B cell (primary cell): ENCODE data around the gene TMEM30B. TPM values are rescaled to one million over a fixed set of nuclear protein-coding genes. Genes with fewer than 3 reads are reported as not detected.
A peak's percentile ranks its signal among the peaks of the same experiment; 100 is the strongest.

ENCODE experiments used
- ATAC-seq: fragments of 200-7000 bp; cut with Tn5 transposase; one replicate; pipeline ENCODE4 v1.10.0; 2021; ENCODE audit warnings: low read depth, mild to moderate bottlenecking, moderate number of reproducible peaks, moderate library complexity
- CTCF ChIA-PET: fragments of 350-600 bp; sonication (Branson Sonifier 250); formaldehyde crosslinking; loops from one replicate; lab custom pipeline; 2021; ENCODE audit warnings: antibody characterized with exemption, inconsistent platforms; lab: Charles Lee
- POLR2A ChIA-PET: fragments of 350-600 bp; sonication (Branson Sonifier 250); formaldehyde crosslinking; loops from one replicate; lab custom pipeline; 2021; ENCODE audit warnings: antibody characterized with exemption; lab: Charles Lee
- DNase-seq: peaks from one replicate; pipeline ENCODE4 v3.0.0; 2013
- H2AFZ ChIP-seq: 2 replicates; pipeline ENCODE4 v1.6.1; 2012; ENCODE audit warnings: mild to moderate bottlenecking, low read depth, low read length; ENCODE audit not compliant: insufficient read depth, poor library complexity, severe bottlenecking
- H3K27ac ChIP-seq, 2 donors: 1 replicate in 1 of 2; 2 replicates in 1 of 2; pipeline ENCODE4 v1.5.1; 2012 to 2013; ENCODE audit warnings: low read length in 2 of 2, mild to moderate bottlenecking in 2 of 2, moderate library complexity in 1 of 2
- H3K27me3 ChIP-seq, 4 experiments: fragments of 200-600 bp in 1 of 4; sonication (generic) in 1 of 4; replicated peaks in 1 of 4; 1 replicate in 2 of 4; 2 replicates in 2 of 4; pipeline versions ENCODE4 v1.6.1 to v1.7.0; 2013 to 2016; ENCODE audit warnings: low read length in 3 of 4, mild to moderate bottlenecking in 2 of 4, mixed read lengths in 1 of 4, moderate library complexity in 1 of 4; ENCODE audit not compliant: insufficient read depth in 4 of 4, control insufficient read depth in 3 of 4; ENCODE audit errors: control extremely low read depth in 1 of 4
- H3K36me3 ChIP-seq, 2 experiments: replicated peaks in 1 of 2; 1 replicate in 1 of 2; 2 replicates in 1 of 2; pipeline versions ENCODE4 v1.6.1 to v1.7.1; 2013; ENCODE audit warnings: low read length in 1 of 2; ENCODE audit not compliant: insufficient read depth in 2 of 2, control insufficient read depth in 1 of 2; ENCODE audit errors: control extremely low read depth in 1 of 2, extremely low read depth in 1 of 2
- H3K4me1 ChIP-seq, 2 donors: fragments of 200-600 bp in 1 of 2; sonication (generic) in 1 of 2; 1 replicate in 1 of 2; 2 replicates in 1 of 2; pipeline versions ENCODE4 v1.5.1 to v1.6.1; 2013 to 2017; ENCODE audit warnings: low read length in 2 of 2; ENCODE audit not compliant: control insufficient read depth in 2 of 2, insufficient read depth in 2 of 2
- H3K4me2 ChIP-seq: replicated peaks from 2 replicates; pipeline ENCODE3; 2012; ENCODE audit warnings: mild to moderate bottlenecking, low read depth, low read length; ENCODE audit not compliant: poor library complexity, severe bottlenecking
- H3K4me3 ChIP-seq, 5 experiments: fragments of 200-600 bp in 1 of 5; sonication (generic) in 1 of 5; 1 replicate in 3 of 5; 2 replicates in 2 of 5; pipeline versions ENCODE4 v1.5.1 to v1.7.0; 2011 to 2016; ENCODE audit warnings: low read length in 4 of 5, mild to moderate bottlenecking in 4 of 5, low read depth in 2 of 5, control low read depth in 1 of 5, moderate library complexity in 1 of 5; ENCODE audit not compliant: insufficient read depth in 1 of 5; ENCODE audit errors: control extremely low read depth in 1 of 5, extremely low read depth in 1 of 5
- H3K79me2 ChIP-seq: fragments of 200-600 bp; sonication (generic); one replicate; pipeline ENCODE4 v1.6.0; 2016; ENCODE audit warnings: low read length; ENCODE audit not compliant: control insufficient read depth, insufficient read depth
- H3K9ac ChIP-seq: fragments of 200-600 bp; sonication (generic); 2 replicates; pipeline ENCODE4 v1.6.1; 2017; ENCODE audit warnings: mild to moderate bottlenecking, low read length, moderate library complexity
- H3K9me3 ChIP-seq, 3 donors: one replicate each; pipeline versions ENCODE4 v1.6.1 to v1.7.1; 2013; ENCODE audit warnings: low read length in 2 of 3; ENCODE audit not compliant: control insufficient read depth in 2 of 3, insufficient read depth in 1 of 3; ENCODE audit errors: control extremely low read depth in 1 of 3
- H4K20me1 ChIP-seq: 2 replicates; pipeline ENCODE4 v1.6.0; 2012; ENCODE audit warnings: mild to moderate bottlenecking, low read length; ENCODE audit not compliant: insufficient read depth, control insufficient read depth, poor library complexity, severe bottlenecking
- H3K27ac Mint-ChIP-seq: one replicate; pipeline ENCODE4 v1.8.0; 2021; ENCODE audit warnings: mixed read lengths
- H3K27me3 Mint-ChIP-seq: one replicate; pipeline ENCODE4 v1.8.0; 2021; ENCODE audit warnings: mixed read lengths
- H3K4me1 Mint-ChIP-seq: one replicate; pipeline ENCODE4 v1.8.0; 2021; ENCODE audit warnings: mixed read lengths
- H3K4me3 Mint-ChIP-seq: one replicate; pipeline ENCODE4 v1.8.0; 2021; ENCODE audit warnings: mixed read lengths
- H3K9me3 Mint-ChIP-seq: one replicate; pipeline ENCODE4 v1.8.0; 2022; ENCODE audit warnings: mixed read lengths; ENCODE audit not compliant: insufficient read depth
- EZH2 ChIP-seq: IDR thresholded peaks from 2 replicates; pipeline ENCODE4 v1.6.1; 2012; ENCODE audit warnings: borderline replicate concordance, low read depth, mild to moderate bottlenecking, moderate library complexity, low read length; ENCODE audit not compliant: insufficient read depth, poor library complexity, severe bottlenecking
- WGBS: methylation state at CpG from one replicate; pipeline ENCODE4 v1.1.5; 2013; ENCODE audit warnings: missing lambda C conversion rate; ENCODE audit not compliant: insufficient coverage; 5-methylcytosine and 5-hydroxymethylcytosine counted together
- intact Hi-C: fragments of 100-400 bp; cut with micrococcal nuclease; formaldehyde crosslinking; loops from one replicate; pipeline ENCODE4 v1.10.0; 2022
- polyA plus RNA-seq: library from polyadenylated mRNA; depleted of rRNA; stranded (reverse); fragments of >200 nt; gene quantifications from 2 replicates; pipeline ENCODE4 v1.2.3, GENCODE V29; 2012
- total RNA-seq, 2 donors: library from RNA; stranded (reverse); fragments of 120-200 nt in 1 of 2; gene quantifications; 1 replicate in 1 of 2; 2 replicates in 1 of 2; pipeline versions ENCODE4 v1.2.3 to v1.2.4, GENCODE V29; 2013 to 2022
- TF ChIP-seq, protein P1 (sequence below): fragments of 200-600 bp; IDR thresholded peaks from one replicate; pipeline ENCODE4 v1.8.0; 2022; ENCODE audit warnings: antibody characterized with exemption, mild to moderate bottlenecking

The TMEM30B gene
- total and polyA plus RNA-seq, 2 donors (not counting 1 experiment from before 2014, with no cell fraction given): 0.19 to 0.20 TPM

DNA sequence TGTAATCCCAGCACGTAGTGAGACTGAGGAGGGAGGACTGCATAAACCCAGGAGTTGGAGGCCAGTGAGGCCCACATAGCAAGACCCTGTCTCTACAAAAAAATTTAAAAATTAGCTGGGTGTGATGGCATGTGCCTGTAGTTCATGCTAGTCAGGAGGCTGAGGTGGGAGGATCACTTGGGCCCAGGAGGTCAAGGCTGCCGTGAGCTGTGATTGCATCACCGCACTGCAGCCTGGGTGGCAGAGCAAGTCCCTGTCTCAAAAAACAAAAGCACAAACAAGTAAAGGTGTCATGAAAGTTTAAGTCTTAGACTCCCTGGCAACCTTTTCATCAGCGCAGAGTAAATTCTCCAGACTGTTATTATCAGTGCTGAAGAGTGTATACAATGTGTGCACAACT is 10.4 kb downstream of the TMEM30B start:
- H3K79me2 ChIP-seq: no peaks in the 10 kb centered on the region
- H2AFZ ChIP-seq: no peak overlapping the region
- TF ChIP-seq EZH2: no peak
- TF ChIP-seq, protein P1, sequence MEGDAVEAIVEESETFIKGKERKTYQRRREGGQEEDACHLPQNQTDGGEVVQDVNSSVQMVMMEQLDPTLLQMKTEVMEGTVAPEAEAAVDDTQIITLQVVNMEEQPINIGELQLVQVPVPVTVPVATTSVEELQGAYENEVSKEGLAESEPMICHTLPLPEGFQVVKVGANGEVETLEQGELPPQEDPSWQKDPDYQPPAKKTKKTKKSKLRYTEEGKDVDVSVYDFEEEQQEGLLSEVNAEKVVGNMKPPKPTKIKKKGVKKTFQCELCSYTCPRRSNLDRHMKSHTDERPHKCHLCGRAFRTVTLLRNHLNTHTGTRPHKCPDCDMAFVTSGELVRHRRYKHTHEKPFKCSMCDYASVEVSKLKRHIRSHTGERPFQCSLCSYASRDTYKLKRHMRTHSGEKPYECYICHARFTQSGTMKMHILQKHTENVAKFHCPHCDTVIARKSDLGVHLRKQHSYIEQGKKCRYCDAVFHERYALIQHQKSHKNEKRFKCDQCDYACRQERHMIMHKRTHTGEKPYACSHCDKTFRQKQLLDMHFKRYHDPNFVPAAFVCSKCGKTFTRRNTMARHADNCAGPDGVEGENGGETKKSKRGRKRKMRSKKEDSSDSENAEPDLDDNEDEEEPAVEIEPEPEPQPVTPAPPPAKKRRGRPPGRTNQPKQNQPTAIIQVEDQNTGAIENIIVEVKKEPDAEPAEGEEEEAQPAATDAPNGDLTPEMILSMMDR: no peak
- H3K9ac ChIP-seq: no peak overlapping the region
- H3K27ac Mint-ChIP-seq: no peak overlapping the region
- peaks cover 56% of the 10 kb centered on the region for H3K27me3 Mint-ChIP-seq
- no peaks in the 10 kb centered on the region for H3K9me3 Mint-ChIP-seq
- H3K27ac ChIP-seq: no peak overlapping the region
- peaks cover 0 to 1% (median 0%) of the 10 kb centered on the region in 3 donors for H3K9me3 ChIP-seq
- ChIA-PET POLR2A (no interaction called here), CTCF (interaction anchor here (1.4 to 3.6 kb wide), 3 partner anchors 10 to 567 kb away, joined by 3 to 19 read pairs (median 5); no protein-coding TSS in a partner anchor)
- H4K20me1 ChIP-seq: no peaks in the 10 kb centered on the region
- 100% methylated on average over 1 of the region's 4 CpGs for WGBS
- H3K36me3 ChIP-seq: no peaks in the 10 kb centered on the region
- H3K27me3 ChIP-seq: peaks cover 0 to 28% (median 12%) of the 10 kb centered on the region in 4 experiments
- H3K4me3 Mint-ChIP-seq: no peak overlapping the region
- intact Hi-C loops: no loop called here
- H3K4me1 Mint-ChIP-seq: peaks cover 3% of the 10 kb centered on the region
- H3K4me3 ChIP-seq: no peak overlapping the region
- no peak overlapping the region for H3K4me2 ChIP-seq
- peaks cover 0 to 3% of the 10 kb centered on the region in 2 donors for H3K4me1 ChIP-seq
- DNase-seq: no peak
- no peak for ATAC-seq

DNA sequence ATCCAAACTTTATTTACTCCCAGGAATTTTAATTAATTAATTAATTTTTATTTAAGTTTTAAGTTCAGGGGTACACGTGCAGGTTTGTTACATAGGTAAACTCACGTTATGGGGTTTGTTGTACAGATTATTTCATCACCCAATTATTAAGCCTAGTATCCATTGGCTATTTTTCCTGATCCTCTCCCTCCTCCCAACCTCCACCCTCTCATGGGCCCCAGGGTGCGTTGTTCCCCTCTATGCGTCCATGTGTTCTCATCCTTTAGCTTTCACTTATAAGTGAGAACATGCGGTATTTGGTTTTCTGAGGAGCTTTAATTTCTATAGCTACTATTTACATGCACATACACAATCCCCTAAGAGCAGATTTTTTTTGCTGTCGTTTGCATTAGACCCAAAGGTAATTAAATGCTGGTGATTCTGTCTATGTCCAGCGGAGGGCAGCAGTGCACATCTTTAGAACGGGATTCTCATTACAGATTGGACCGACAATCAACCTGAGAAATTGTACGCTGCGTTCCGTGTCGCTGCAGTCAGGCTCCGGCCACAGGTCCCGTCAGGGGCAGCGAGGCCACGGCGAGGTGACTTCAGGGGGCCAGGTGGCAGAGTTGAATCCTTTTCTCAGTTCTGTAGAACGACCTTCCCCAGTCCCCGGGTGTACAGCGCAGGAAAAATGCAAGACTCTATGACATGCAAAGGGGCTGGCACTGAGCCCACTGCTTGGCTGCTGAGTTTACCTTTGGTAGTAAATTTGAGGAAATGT is 11.6 kb downstream of the TMEM30B start:
- 4% methylated on average over 14 of the region's 21 CpGs for WGBS
- Histone ChIP-seq H3K4me3 (peak overlapping the region in 2 of 5 experiments; percentile 27 to 28), H3K9ac (peak overlapping the region; percentile 6), H2AFZ (peak overlapping the region; percentile 40), H3K27ac (no peak overlapping the region), H3K4me1 (peaks cover 0 to 3% of the 10 kb centered on the region in 2 donors), H3K9me3 (peaks cover 0 to 1% (median 0%) of the 10 kb centered on the region in 3 donors), H3K27me3 (peaks cover 0 to 23% (median 12%) of the 10 kb centered on the region in 4 experiments), H3K36me3 (no peaks in the 10 kb centered on the region), H3K79me2 (no peaks in the 10 kb centered on the region), H4K20me1 (no peaks in the 10 kb centered on the region), H3K4me2 (peak overlapping the region; percentile 61)
- H3K4me1 Mint-ChIP-seq: peaks cover 3% of the 10 kb centered on the region
- no peaks in the 10 kb centered on the region for H3K9me3 Mint-ChIP-seq
- CTCF ChIA-PET: interaction anchor here (0.8 to 3.6 kb wide), 10 partner anchors 9 to 920 kb away, joined by 3 to 19 read pairs (median 4); no protein-coding TSS in a partner anchor
- DNase-seq (peak; percentile 73), ATAC-seq (peak; percentile 86)
- H3K27me3 Mint-ChIP-seq: peaks cover 60% of the 10 kb centered on the region
- intact Hi-C loops: loop anchor here (1.0 kb wide), 3 partner anchors 17 to 858 kb away; no protein-coding TSS in a partner anchor
- no peak for TF ChIP-seq EZH2
- TF ChIP-seq, protein P1: peak; percentile 89
- POLR2A ChIA-PET: no interaction called here
- no peak overlapping the region for H3K27ac Mint-ChIP-seq
- H3K4me3 Mint-ChIP-seq: peak overlapping the region; percentile 68
